K562 (cell line): ENCODE results near the gene IL12RB1. TPM values are rescaled to one million over a fixed set of nuclear protein-coding genes. Genes with fewer than 3 reads are reported as not detected.
A peak's percentile ranks its signal among the peaks of the same experiment; 100 is the strongest.

ENCODE experiments used
- ARID4B ChIP-seq: sonication (generic); formaldehyde crosslinking; IDR thresholded peaks from 2 replicates; pipeline ENCODE4 v1.8.0; 2022; ENCODE audit warnings: mild to moderate bottlenecking, missing genetic modification reagents
- ATF7 ChIP-seq: fragments of 450-650 bp; IDR thresholded peaks from 2 replicates; pipeline ENCODE4 v1.7.1; 2014; ENCODE audit warnings: mild to moderate bottlenecking, moderate library complexity
- BCOR ChIP-seq: fragments of 450-650 bp; IDR thresholded peaks from 2 replicates; pipeline ENCODE4 v1.6.1; 2016
- CBFA2T3 ChIP-seq: fragments of 450-650 bp; IDR thresholded peaks from 2 replicates; pipeline ENCODE4 v1.6.1; 2017
- CBX3 ChIP-seq, 2 experiments: IDR thresholded peaks; 1 replicate in 1 of 2; 2 replicates in 1 of 2; pipeline ENCODE4 v1.6.1; 2012; ENCODE audit warnings: inconsistent platforms in 2 of 2, low read length in 2 of 2, borderline replicate concordance in 1 of 2, control low read depth in 1 of 2
- FOS ChIP-seq: IDR thresholded peaks from 3 replicates; pipeline ENCODE4 v1.6.1; 2011; ENCODE audit not compliant: insufficient read length; ENCODE audit errors: extremely low read depth
- HBP1 ChIP-seq: fragments of 450-650 bp; formaldehyde crosslinking; IDR thresholded peaks from 2 replicates; pipeline ENCODE4 v1.4.0; 2022; ENCODE audit warnings: missing genetic modification characterization
- KDM2B ChIP-seq: fragments of 250-450 bp; sonication (Bioruptor Pico); IDR thresholded peaks from 2 replicates; pipeline ENCODE4 v1.8.0; 2021; ENCODE audit warnings: mild to moderate bottlenecking, moderate library complexity
- MED1 ChIP-seq: sonication (generic); formaldehyde crosslinking; IDR thresholded peaks from 2 replicates; pipeline ENCODE4 v1.8.1; 2023; ENCODE audit warnings: missing genetic modification reagents, borderline replicate concordance
- PTBP1 ChIP-seq: fragments of 200-400 bp; formaldehyde crosslinking; IDR thresholded peaks from 2 replicates; pipeline ENCODE4 v1.6.1; 2017; ENCODE audit warnings: low read depth, low read length
- RFX1 ChIP-seq: fragments of 450-650 bp; IDR thresholded peaks from 2 replicates; pipeline ENCODE4 v1.6.1; 2016; ENCODE audit warnings: mild to moderate bottlenecking, moderate library complexity
- SREBF1 ChIP-seq: fragments of 150-350 bp; IDR thresholded peaks from 2 replicates; pipeline ENCODE4 v1.6.1; 2014; ENCODE audit warnings: antibody characterized with exemption, low read depth, low read length, borderline replicate concordance
- TAF1 ChIP-seq: IDR thresholded peaks from 2 replicates; pipeline ENCODE4 v1.6.1; 2011; ENCODE audit warnings: mild to moderate bottlenecking, low read length, moderate library complexity; ENCODE audit not compliant: insufficient read depth, control insufficient read depth, severe bottlenecking; ENCODE audit errors: extremely low read depth
- ZBTB43 ChIP-seq: sonication (generic); formaldehyde crosslinking; IDR thresholded peaks from 2 replicates; pipeline ENCODE4 v1.8.0; 2023; ENCODE audit warnings: mild to moderate bottlenecking, missing genetic modification reagents
- ZKSCAN1 ChIP-seq: fragments of 150-350 bp; IDR thresholded peaks from 2 replicates; pipeline ENCODE4 v1.6.1; 2016; ENCODE audit warnings: low read depth, low read length
- ZNF23 ChIP-seq: fragments of 250-450 bp; sonication (Bioruptor Pico); IDR thresholded peaks from 2 replicates; pipeline ENCODE4 v1.4.0; 2020; ENCODE audit warnings: mild to moderate bottlenecking
- ZNF384 ChIP-seq: IDR thresholded peaks from 2 replicates; pipeline ENCODE4 v1.6.1; 2012; ENCODE audit warnings: low read depth, low read length, improper control_type of control experiment
- ZNF449 ChIP-seq: fragments of 250-450 bp; sonication (Bioruptor Pico); IDR thresholded peaks from 2 replicates; pipeline ENCODE4 v1.8.0; 2022; ENCODE audit warnings: moderate library complexity, mild to moderate bottlenecking, inconsistent platforms
- ZNF695 ChIP-seq: fragments of 450-650 bp; formaldehyde crosslinking; IDR thresholded peaks from 2 replicates; pipeline ENCODE4 v1.4.0; 2020; ENCODE audit warnings: mild to moderate bottlenecking, moderate library complexity
- ZNF766 ChIP-seq: fragments of 200-800 bp; sonication (Bioruptor generic); conservative IDR thresholded peaks from 2 replicates; pipeline ENCODE4 v1.6.1; 2016; ENCODE audit warnings: missing genetic modification characterization, missing compliant biosample characterization
- polyA plus RNA-seq, 8 experiments: library from polyadenylated mRNA; depleted of rRNA in 4 of 8; stranded (reverse) in 5 of 8; unstranded in 3 of 8; fragments of >200 nt; fragmentation: Nextera tagmentation in 2 of 8; fragmentation: Illumina TruSeq in 1 of 8; extraction: Ambion mirVana in 2 of 8; extraction: Trizol in 1 of 8; gene quantifications; 2 replicates each; pipeline versions ENCODE4 v1.2.1 to v1.2.3, GENCODE V29; 2011 to 2014; ENCODE audit warnings: inconsistent platforms in 1 of 8, missing spikeins in 1 of 8
- total RNA-seq, 7 experiments: library from RNA; depleted of rRNA in 6 of 7; stranded (reverse); fragments of >200 nt in 6 of 7; fragmentation: Illumina TruSeq in 2 of 7; extraction: Trizol in 2 of 7; gene quantifications; 2 replicates each; pipeline versions ENCODE4 v1.2.1 to v1.2.3, GENCODE V29; 2011 to 2021; ENCODE audit warnings: low replicate concordance in 1 of 7

Gene IL12RB1
- total and polyA plus RNA-seq, 9 of the 15 experiments (the other 6 are each of a cell fraction or from before 2014, with no cell fraction given), result 0.04 to 0.07 (median 0.06) TPM; not detected in 5

GRCh38 chr19:18063463-18063862 is 23.3 kb downstream of the IL12RB1 start (continued):
- TF ChIP-seq CBX3 (IDR thresholded peaks at IDR 0.05; ENCODE audit: borderline replicate concordance in 1 of 2, low read length in 2 of 2) (peak in 1 of 2 experiments; percentile 75; a peak in 1 of 3 replicates), HBP1 (CRISPR knock-in tag) (no peak), ZKSCAN1 (0 out of 2 replicates have a peak, but pooled peaks have one; percentile 30), KDM2B (CRISPR knock-in tag) (no peak), ARID4B (CRISPR knock-in tag) (no peak), PTBP1 (peak; percentile 96), ZNF695 (CRISPR knock-in tag) (no peak), BCOR (peak; percentile 100), ZBTB43 (CRISPR knock-in tag) (no peak), CBFA2T3 (no peak), SREBF1 (no peak), MED1 (CRISPR knock-in tag) (no peak), ZNF766 (CRISPR knock-in tag) (no peak), ATF7 (0 out of 2 replicates have a peak, but pooled peaks have one; percentile 30), TAF1 (no peak), ZNF449 (CRISPR knock-in tag) (no peak), FOS (no peak), ZNF23 (no peak), ZNF384 (no peak), RFX1 (no peak)
